Small intestine (tissue), 7 donors: ENCODE data around the gene CAMK2G. TPM values are rescaled to one million over a fixed set of nuclear protein-coding genes. Genes with fewer than 3 reads are reported as not detected.

Experiments used
- DNase-seq, 2 donors: peaks; one replicate each; pipeline versions ENCODE4 v3.0.0 to v3.0.0-alpha.2; 2013
- FAIRE-seq: peaks from 2 replicates; lab custom pipeline; 2012; peaks lifted over from hg19 to GRCh38; lab: Jason Lieb, UNC
- H3K27ac ChIP-seq, 3 donors: one replicate each; pipeline ENCODE4 v1.5.1; 2013; ENCODE audit warnings: low read length in 2 of 3, mild to moderate bottlenecking in 2 of 3, control low read depth in 1 of 3, inconsistent platforms in 1 of 3, low read depth in 1 of 3, moderate library complexity in 1 of 3
- H3K27me3 ChIP-seq, 3 donors: one replicate each; pipeline ENCODE4 v1.6.1; 2013; ENCODE audit warnings: low read length in 3 of 3, inconsistent platforms in 1 of 3; ENCODE audit not compliant: control insufficient read depth in 3 of 3, insufficient read depth in 3 of 3
- H3K36me3 ChIP-seq, 3 donors: one replicate each; pipeline ENCODE4 v1.6.1; 2013; ENCODE audit warnings: low read length in 3 of 3, inconsistent platforms in 1 of 3, low read depth in 1 of 3, mild to moderate bottlenecking in 1 of 3, moderate library complexity in 1 of 3; ENCODE audit not compliant: control insufficient read depth in 3 of 3, insufficient read depth in 2 of 3
- H3K4me1 ChIP-seq, 3 donors: one replicate each; pipeline ENCODE4 v1.6.1; 2013; ENCODE audit warnings: low read length in 2 of 3, inconsistent platforms in 1 of 3, low read depth in 1 of 3, mild to moderate bottlenecking in 1 of 3, moderate library complexity in 1 of 3; ENCODE audit not compliant: control insufficient read depth in 3 of 3, insufficient read depth in 2 of 3
- H3K4me3 ChIP-seq, 3 donors: one replicate each; pipeline ENCODE4 v1.5.1; 2013; ENCODE audit warnings: low read length in 3 of 3, control low read depth in 1 of 3, inconsistent platforms in 1 of 3, low read depth in 1 of 3, mild to moderate bottlenecking in 1 of 3, moderate library complexity in 1 of 3
- H3K9me3 ChIP-seq, 2 donors: one replicate each; pipeline ENCODE4 v1.6.1; 2013; ENCODE audit warnings: low read depth in 1 of 2, low read length in 1 of 2; ENCODE audit not compliant: control insufficient read depth in 2 of 2, insufficient read depth in 1 of 2
- WGBS, 3 donors: extraction: QIAGEN DNeasy Blood & Tissue Kit; methylation state at CpG; one replicate each; pipeline ENCODE4 v1.1.7; 2013; 5-methylcytosine and 5-hydroxymethylcytosine counted together
- polyA plus RNA-seq, 4 donors: library from polyadenylated mRNA; stranded (reverse) in 3 of 4; unstranded in 1 of 4; fragments of 200-250 nt in 3 of 4; fragments of 120-200 nt in 1 of 4; gene quantifications; one replicate each; pipeline versions ENCODE4 v1.2.1 to v1.2.3, GENCODE V29; 2013
- donor health status: healthy with polysubstance abuse.
- donor health status: control.
- donor health status: control.
- donor health status: Bipolar disorder and iron deficiency.
- donor health status: healthy.

Gene CAMK2G
- polyA plus RNA-seq, 4 donors: 33.1 to 74.9 (median 46.8) TPM

DNA sequence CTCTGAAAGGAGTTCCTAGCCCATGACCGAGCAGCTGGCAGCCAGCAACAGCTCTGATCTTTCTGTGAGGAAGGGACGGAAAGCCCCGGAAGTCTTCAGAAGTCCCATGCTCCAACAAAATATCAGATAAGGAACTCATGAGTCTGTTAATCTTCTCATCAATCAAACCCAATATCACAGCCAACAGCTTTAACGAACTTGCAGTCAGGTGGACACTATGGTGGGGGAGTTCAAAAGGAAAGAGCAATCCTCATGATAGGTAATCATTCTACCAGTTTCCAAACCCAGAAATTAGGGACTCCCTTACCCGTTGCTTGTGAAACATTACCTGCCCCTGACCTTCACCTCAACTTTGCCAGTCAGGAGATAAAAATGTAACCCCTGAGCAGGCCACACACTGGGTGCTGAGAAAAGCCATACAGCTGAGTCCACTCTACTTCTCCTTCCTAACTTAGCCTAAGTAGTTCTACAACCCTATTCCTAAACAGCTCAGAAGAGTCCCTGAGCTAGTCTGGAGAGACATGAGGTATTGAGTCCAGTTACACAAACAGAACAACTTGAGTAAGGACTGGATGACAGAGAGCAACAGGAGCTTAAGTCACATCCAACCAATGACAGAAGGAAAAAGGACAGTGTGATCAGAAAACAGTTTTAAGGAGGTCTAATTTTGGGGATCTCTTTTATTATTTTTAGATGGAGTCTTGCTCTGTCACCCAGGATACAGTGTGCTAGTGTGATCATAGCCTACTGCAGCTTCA lies 65.1 kb downstream of the CAMK2G start:
- 59 to 77% (median 67%) methylated on average over 5 of the region's 5 CpGs for WGBS, 3 donors
- peaks cover 7 to 66% (median 11%) of the 10 kb centered on the region in 3 donors for H3K36me3 ChIP-seq
- H3K9me3 ChIP-seq: no peaks in the 10 kb centered on the region
- no peak for FAIRE-seq
- DNase-seq: no peak
- H3K4me3 ChIP-seq: no peak overlapping the region
- H3K27me3 ChIP-seq: no peaks in the 10 kb centered on the region
- peaks cover 0 to 4% (median 3%) of the 10 kb centered on the region in 3 donors for H3K4me1 ChIP-seq
- no peak overlapping the region for H3K27ac ChIP-seq

GRCh38 chr10:73808021-73808815 lies 66.1 kb downstream of the CAMK2G start:
- Histone ChIP-seq H3K36me3 (peaks cover 7 to 67% (median 15%) of the 10 kb centered on the region in 3 donors), H3K4me3 (no peak overlapping the region), H3K4me1 (peaks cover 0 to 4% (median 3%) of the 10 kb centered on the region in 3 donors), H3K27me3 (no peaks in the 10 kb centered on the region), H3K9me3 (no peaks in the 10 kb centered on the region), H3K27ac (no peak overlapping the region)
- no peak for DNase-seq
- no peak for FAIRE-seq
- 88 to 92% (median 91%) methylated on average over 14 to 16 of the region's 16 CpGs for WGBS, 3 donors

DNA sequence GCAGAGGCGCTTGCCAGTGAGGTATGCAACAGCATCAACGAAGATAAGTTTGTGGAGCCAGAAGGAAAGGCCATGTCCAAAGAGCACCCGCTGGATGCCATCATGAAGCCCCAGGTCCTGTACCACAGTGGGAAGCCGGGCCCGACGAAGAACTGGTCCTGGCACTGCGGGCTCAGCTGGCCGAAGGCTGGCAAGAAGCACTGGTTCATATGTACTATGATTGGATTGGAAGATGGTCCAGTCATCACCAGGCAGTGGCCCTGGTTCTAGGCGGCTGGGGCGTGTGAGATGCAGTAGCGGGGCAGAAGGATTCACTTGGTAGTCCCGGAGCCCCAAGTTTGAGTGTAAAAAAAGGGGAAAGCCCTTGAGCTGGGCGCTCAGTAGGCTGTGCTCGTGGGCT lies 66.9 kb downstream of the CAMK2G start:
- Histone ChIP-seq H3K4me3 (no peak overlapping the region), H3K27ac (no peak overlapping the region), H3K27me3 (no peaks in the 10 kb centered on the region), H3K36me3 (peaks cover 5 to 67% (median 19%) of the 10 kb centered on the region in 3 donors), H3K4me1 (peaks cover 0 to 4% (median 3%) of the 10 kb centered on the region in 3 donors), H3K9me3 (no peaks in the 10 kb centered on the region)
- FAIRE-seq (no peak), DNase-seq (no peak)
- WGBS, 3 donors: 94 to 96% (median 96%) methylated on average over 14 of the region's 14 CpGs

DNA sequence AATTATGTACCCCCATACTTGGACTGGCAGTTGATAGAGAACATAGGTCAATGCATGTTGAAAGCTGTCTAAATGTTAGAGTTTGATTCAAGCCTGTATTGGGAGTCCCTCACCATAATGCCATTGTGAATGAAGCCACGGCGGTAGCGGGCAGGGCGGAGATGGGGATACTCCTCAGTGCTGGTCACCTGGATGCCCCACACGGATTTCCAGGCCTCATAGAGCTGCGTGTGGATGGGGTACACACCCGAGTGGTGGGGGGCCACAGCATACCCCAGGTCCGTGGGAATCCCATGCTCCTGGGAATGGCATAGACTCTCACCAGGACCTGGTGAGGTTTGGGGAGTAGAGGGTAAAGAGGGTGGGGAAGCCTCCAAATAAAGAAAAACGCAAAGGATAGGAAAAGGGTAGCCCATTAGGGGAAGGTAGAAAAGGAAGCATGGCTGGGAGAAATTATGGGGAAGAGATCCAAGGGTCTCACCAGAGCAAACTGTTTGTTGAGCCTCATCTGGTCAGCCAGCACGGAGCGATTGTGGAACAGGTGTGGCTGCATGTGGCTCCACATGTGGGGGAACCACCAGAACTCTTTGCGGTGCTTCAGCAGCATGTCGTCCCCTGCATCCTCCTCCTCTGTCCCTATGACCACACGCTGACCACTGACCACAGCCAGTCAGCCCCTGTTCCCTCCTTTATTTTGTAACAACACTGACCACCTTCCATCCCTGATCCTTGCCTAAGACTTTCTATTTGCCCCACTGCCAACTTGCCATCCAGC lies 68.0 kb downstream of the CAMK2G start:
- peaks cover 7 to 78% (median 24%) of the 10 kb centered on the region in 3 donors for H3K36me3 ChIP-seq
- no peak for FAIRE-seq
- 92 to 94% (median 93%) methylated on average over 14 of the region's 14 CpGs for WGBS, 3 donors
- DNase-seq: no peak
- peaks cover 0 to 4% (median 3%) of the 10 kb centered on the region in 3 donors for H3K4me1 ChIP-seq
- H3K27ac ChIP-seq: no peak overlapping the region
- no peaks in the 10 kb centered on the region for H3K27me3 ChIP-seq
- H3K4me3 ChIP-seq: no peak overlapping the region
- no peaks in the 10 kb centered on the region for H3K9me3 ChIP-seq

DNA sequence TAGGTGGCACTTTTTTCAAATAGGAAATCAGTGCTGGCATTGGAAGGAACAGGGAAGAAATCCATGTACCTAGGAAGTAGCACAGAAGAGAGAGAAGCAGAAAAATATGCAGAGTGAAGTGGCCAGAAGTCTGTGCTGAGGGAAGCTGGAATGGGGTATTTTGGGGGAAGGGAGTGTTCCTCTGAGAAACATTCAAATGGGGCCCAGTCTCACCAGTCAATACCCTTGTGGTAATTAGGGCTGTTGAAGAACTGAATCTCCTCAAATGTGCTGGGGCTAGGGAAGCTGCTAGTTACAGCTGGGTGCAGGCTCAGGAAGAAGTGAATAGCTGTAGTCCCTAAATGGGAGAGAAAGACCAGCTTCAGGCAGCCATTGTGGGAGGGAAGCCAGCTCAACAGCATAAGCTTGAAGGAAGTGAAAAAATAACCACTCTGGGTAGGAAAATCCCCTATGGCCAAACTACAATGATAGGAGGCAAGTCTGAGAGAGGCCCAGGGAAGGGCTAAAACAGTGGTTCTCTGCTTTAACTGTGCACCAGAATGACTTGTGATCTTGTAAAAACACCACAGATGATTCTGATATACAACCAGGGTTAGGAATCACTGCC lies 70.6 kb downstream of the CAMK2G start:
- peaks cover 25 to 96% (median 32%) of the 10 kb centered on the region in 3 donors for H3K36me3 ChIP-seq
- H3K4me3 ChIP-seq: no peak overlapping the region
- H3K27me3 ChIP-seq: no peaks in the 10 kb centered on the region
- no peaks in the 10 kb centered on the region for H3K9me3 ChIP-seq
- DNase-seq (no peak), FAIRE-seq (no peak)
- no peaks in the 10 kb centered on the region for H3K4me1 ChIP-seq
- H3K27ac ChIP-seq: no peak overlapping the region

DNA sequence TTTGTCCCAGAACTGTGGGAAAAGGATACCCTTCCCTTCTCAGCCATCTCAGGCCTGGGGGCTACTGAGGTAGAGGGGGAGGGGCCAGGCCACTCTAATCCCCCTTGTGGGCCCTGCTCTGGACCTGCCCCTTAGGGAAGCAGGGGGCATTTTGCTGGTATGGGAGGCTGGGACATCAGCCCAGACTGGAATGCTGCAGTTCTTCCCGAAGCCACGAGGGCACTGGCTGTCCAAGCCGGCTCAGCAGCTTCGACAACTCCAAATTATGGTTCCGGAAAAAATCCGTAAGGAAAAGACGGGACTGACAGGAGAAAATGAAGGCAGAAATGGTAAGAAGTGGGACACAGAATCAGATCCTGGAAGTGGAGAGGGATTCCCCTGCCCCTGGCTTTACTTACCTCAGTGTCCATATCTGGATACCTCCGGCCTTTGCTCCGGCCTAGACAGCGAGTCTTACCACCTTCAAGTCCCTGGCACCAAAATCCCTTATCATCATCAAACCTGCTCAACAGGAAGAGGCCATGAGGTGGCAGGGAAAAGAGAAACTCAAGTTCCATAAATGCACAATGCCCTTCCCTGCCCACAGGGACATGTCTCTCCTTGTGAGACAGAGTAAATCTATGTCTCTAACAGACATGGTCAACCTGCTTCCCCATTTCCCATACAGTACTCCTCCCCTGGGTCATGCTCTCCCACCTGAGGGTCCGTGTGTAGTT lies 71.9 kb downstream of the CAMK2G start:
- no peak for DNase-seq
- Histone ChIP-seq H3K27me3 (no peaks in the 10 kb centered on the region), H3K36me3 (peaks cover 25 to 95% (median 38%) of the 10 kb centered on the region in 3 donors), H3K27ac (no peak overlapping the region), H3K4me1 (no peaks in the 10 kb centered on the region), H3K9me3 (no peaks in the 10 kb centered on the region), H3K4me3 (no peak overlapping the region)
- no peak for FAIRE-seq
- 86 to 91% (median 87%) methylated on average over 11 of the region's 11 CpGs for WGBS, 3 donors

DNA sequence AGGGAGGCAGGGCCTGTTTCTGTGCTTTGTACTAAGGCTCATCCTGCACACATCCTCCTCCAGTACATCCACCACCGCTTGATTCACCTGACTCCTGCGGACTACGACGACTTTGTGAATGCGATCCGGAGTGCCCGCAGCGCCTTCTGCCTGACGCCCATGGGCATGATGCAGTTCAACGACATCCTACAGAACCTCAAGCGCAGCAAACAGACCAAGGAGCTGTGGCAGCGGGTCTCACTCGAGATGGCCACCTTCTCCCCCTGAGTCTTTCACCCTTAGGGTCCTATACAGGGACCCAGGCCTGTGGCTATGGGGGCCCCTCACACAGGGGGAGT lies 73.1 kb downstream of the CAMK2G start:
- 93 to 95% (median 93%) methylated on average over 13 of the region's 13 CpGs for WGBS, 3 donors
- H3K4me3 ChIP-seq: no peak overlapping the region
- H3K27me3 ChIP-seq: no peaks in the 10 kb centered on the region
- no peaks in the 10 kb centered on the region for H3K9me3 ChIP-seq
- H3K27ac ChIP-seq: no peak overlapping the region
- H3K36me3 ChIP-seq: peaks cover 24 to 92% (median 44%) of the 10 kb centered on the region in 3 donors
- DNase-seq: no peak
- no peaks in the 10 kb centered on the region for H3K4me1 ChIP-seq
- FAIRE-seq: no peak
